Esophagus muscularis mucosa (tissue), 4 donors: ENCODE results near the gene CALML4. TPM values are rescaled to one million over a fixed set of nuclear protein-coding genes. Genes with fewer than 3 reads are reported as not detected.

ENCODE experiments used
- DNase-seq: peaks from one replicate; pipeline ENCODE4 v3.0.0-alpha.2; 2017; ENCODE audit errors: extremely low spot score
- H3K27ac ChIP-seq, 4 donors: fragments of 200-600 bp; sonication (generic); replicated peaks in 1 of 4; 1 replicate in 3 of 4; 2 replicates in 1 of 4; pipeline ENCODE4 v1.5.1; 2016 to 2019; ENCODE audit warnings: mild to moderate bottlenecking in 1 of 4
- H3K27me3 ChIP-seq, 4 donors: fragments of 200-600 bp; sonication (generic); one replicate each; pipeline versions ENCODE4 v1.5.1 to v1.6.0; 2016 to 2019
- H3K36me3 ChIP-seq, 4 donors: fragments of 200-600 bp; sonication (generic); one replicate each; pipeline ENCODE4 v1.5.1; 2016 to 2019
- H3K4me1 ChIP-seq, 4 donors: fragments of 200-600 bp; sonication (generic); one replicate each; pipeline ENCODE4 v1.5.1; 2016 to 2019
- H3K4me3 ChIP-seq, 4 donors: fragments of 200-600 bp; sonication (generic); 1 replicate in 2 of 4; 2 replicates in 2 of 4; pipeline ENCODE4 v1.5.1; 2016 to 2019; ENCODE audit warnings: mild to moderate bottlenecking in 4 of 4, moderate library complexity in 1 of 4
- H3K9me3 ChIP-seq, 4 donors: fragments of 200-600 bp; sonication (generic); 1 replicate in 3 of 4; 2 replicates in 1 of 4; pipeline ENCODE4 v1.5.1; 2016 to 2019
- CTCF ChIP-seq, 3 experiments: fragments of 200-600 bp in 2 of 3; fragments of 450-650 bp in 1 of 3; sonication (generic) in 2 of 3; IDR thresholded peaks; one replicate each; pipeline ENCODE4 v1.5.1; 2017 to 2019; ENCODE audit warnings: antibody characterized with exemption in 3 of 3, mild to moderate bottlenecking in 2 of 3, moderate library complexity in 1 of 3
- EP300 ChIP-seq: sonication (generic); formaldehyde crosslinking; IDR thresholded peaks from one replicate; pipeline ENCODE4 v1.6.1; 2017; ENCODE audit warnings: antibody characterized with exemption
- POLR2A ChIP-seq: fragments of 450-650 bp; IDR thresholded peaks from one replicate; pipeline ENCODE4 v1.6.1; 2017; ENCODE audit warnings: antibody characterized with exemption, moderate library complexity, mild to moderate bottlenecking, low read depth
- POLR2AphosphoS5 ChIP-seq, 2 donors: sonication (generic); formaldehyde crosslinking; IDR thresholded peaks; one replicate each; pipeline ENCODE4 v1.6.1; 2017; ENCODE audit warnings: antibody characterized with exemption in 2 of 2
- WGBS: methylation state at CpG from one replicate; pipeline ENCODE4 v1.1.5; 2018; 5-methylcytosine and 5-hydroxymethylcytosine counted together
- intact Hi-C: fragments of 100-400 bp; cut with DNase I; formaldehyde crosslinking; loops from one replicate; pipeline ENCODE4 v1.15.1; 2023
- total RNA-seq, 4 donors: library from RNA; depleted of rRNA; stranded (reverse); fragments of >200 nt; gene quantifications; one replicate each; pipeline versions ENCODE4 v1.1.0 to v1.2.1, GENCODE V29; 2016

Gene CALML4
- total RNA-seq, 4 donors from 2014 or later, result 14.2 to 45.8 (median 32.1) TPM

- TF ChIP-seq CTCF (IDR thresholded peaks at IDR 0.05) (peak; percentile 93 to 98 (median 95)), POLR2AphosphoS5 (IDR thresholded peaks at IDR 0.05) (peak; percentile 56 to 59), POLR2A (no peak)
- Histone ChIP-seq H3K27me3 (no peaks in the 10 kb centered on the region), H3K27ac (peak overlapping the region in 2 of 4 donors; percentile 18 to 71), H3K4me3 (peak overlapping the region; percentile 24 to 54 (median 38)), H3K36me3 (peaks cover 0 to 6% (median 1%) of the 10 kb centered on the region in 4 donors), H3K9me3 (no peaks in the 10 kb centered on the region), H3K4me1 (peaks cover 14 to 33% (median 25%) of the 10 kb centered on the region in 4 donors)
- WGBS, result 40% methylated on average over 1 of the region's 23 CpGs
- intact Hi-C loops, result loop anchor here (2.0 to 10.0 kb wide), 3 partner anchors 56 to 348 kb away; no protein-coding TSS in a partner anchor
- DNase-seq, result no peak
Observed at GRCh38 chr15:68210821-68211655, 5.9 kb upstream of the CALML4 start.

- Histone ChIP-seq H3K36me3 (no peaks in the 10 kb centered on the region), H3K4me1 (peaks cover 20 to 39% (median 32%) of the 10 kb centered on the region in 4 donors), H3K27me3 (no peaks in the 10 kb centered on the region), H3K4me3 (peak overlapping the region; percentile 24 to 54 (median 38)), H3K9me3 (no peaks in the 10 kb centered on the region), H3K27ac (peak overlapping the region in 2 of 4 donors; percentile 18 to 71)
- TF ChIP-seq EP300 (no peak), POLR2AphosphoS5 (IDR thresholded peaks at IDR 0.05) (no peak), POLR2A (no peak), CTCF (IDR thresholded peaks at IDR 0.05) (no peak)
- intact Hi-C loops, result loop anchor here (2.0 to 10.0 kb wide), 3 partner anchors 56 to 348 kb away; no protein-coding TSS in a partner anchor
- DNase-seq, result no peak
- WGBS, result 79% methylated on average over 9 of the region's 9 CpGs
Observed at GRCh38 chr15:68210409-68210756, 5.3 kb upstream of the CALML4 start.

GRCh38 chr15:68209735-68210408 lies 4.7 kb upstream of the CALML4 start:
- DNase-seq, result no peak
- 78% methylated on average over 10 of the region's 13 CpGs for WGBS
- intact Hi-C loops, result loop anchor here (2.0 to 10.0 kb wide), 3 partner anchors 55 to 347 kb away; no protein-coding TSS in a partner anchor

GRCh38 chr15:68209272-68209671 lies 4.1 kb upstream of the CALML4 start:
- H3K9me3 ChIP-seq, result no peaks in the 10 kb centered on the region
- intact Hi-C loops, result no loop called here
- DNase-seq, result no peak
- TF ChIP-seq POLR2AphosphoS5 (IDR thresholded peaks at IDR 0.05) (no peak), POLR2A (no peak), CTCF (IDR thresholded peaks at IDR 0.05) (no peak), EP300 (no peak)
- H3K4me1 ChIP-seq, result peaks cover 28 to 50% (median 43%) of the 10 kb centered on the region in 4 donors
- WGBS, result 95% methylated on average over 3 of the region's 7 CpGs
- H3K36me3 ChIP-seq, result no peaks in the 10 kb centered on the region
- no peaks in the 10 kb centered on the region for H3K27me3 ChIP-seq
- no peak overlapping the region for H3K27ac ChIP-seq
- no peak overlapping the region for H3K4me3 ChIP-seq

More at GRCh38 chr15:68209735-68210408, 4.7 kb upstream of the CALML4 start:
- Histone ChIP-seq H3K27me3 (no peaks in the 10 kb centered on the region), H3K4me1 (peaks cover 26 to 44% (median 37%) of the 10 kb centered on the region in 4 donors), H3K27ac (peak overlapping the region in 2 of 4 donors; percentile 18 to 71), H3K4me3 (no peak overlapping the region), H3K9me3 (no peaks in the 10 kb centered on the region), H3K36me3 (no peaks in the 10 kb centered on the region)
- TF ChIP-seq CTCF (IDR thresholded peaks at IDR 0.05) (no peak), POLR2A (no peak), EP300 (no peak), POLR2AphosphoS5 (IDR thresholded peaks at IDR 0.05) (no peak)
